Endothelial cell of umbilical vein (primary cell): ENCODE measurements around the gene TYSND1. TPM values are rescaled to one million over a fixed set of nuclear protein-coding genes. Genes with fewer than 3 reads are reported as not detected.

ENCODE experiments used
- BruUV-seq: library from RNA; stranded (reverse); fragments of 400-500 nt; replicated peaks from 2 replicates; lab custom pipeline; 2021; lab: Mats Ljungman, UMichigan
- CTCF ChIA-PET: fragments of 300-600, 350-600 bp; sonication (Branson Sonifier 250); formaldehyde crosslinking; loops from one replicate; lab custom pipeline; 2021; ENCODE audit warnings: antibody characterized with exemption, inconsistent platforms; lab: Charles Lee
- POLR2A ChIA-PET: fragments of 300-600, 350-600 bp; sonication (Branson Sonifier 250); formaldehyde crosslinking; loops from one replicate; lab custom pipeline; 2021; ENCODE audit warnings: antibody characterized with exemption, inconsistent platforms; lab: Charles Lee
- DNase-seq: peaks from one replicate; pipeline ENCODE4 v3.0.0-alpha.2; 2011; ENCODE audit warnings: low read depth, low spot score
- FAIRE-seq: peaks from 2 replicates; lab custom pipeline; 2011; peaks lifted over from hg19 to GRCh38; lab: Jason Lieb, UNC
- H2AFZ ChIP-seq: 2 replicates; pipeline ENCODE4 v1.6.0; 2012; ENCODE audit warnings: low read depth, low read length, control low read depth, inconsistent platforms
- H3K27ac ChIP-seq: 2 replicates; pipeline ENCODE4 v1.5.1; 2011; ENCODE audit warnings: low read depth, mild to moderate bottlenecking, control low read depth, low read length, moderate library complexity; ENCODE audit not compliant: insufficient read depth
- H3K27me3 ChIP-seq, 2 experiments: 2 replicates each; pipeline versions ENCODE4 v1.6.0 to v1.6.1; 2011; ENCODE audit warnings: low read length in 2 of 2, mixed read lengths in 1 of 2; ENCODE audit not compliant: control insufficient read depth in 2 of 2, insufficient read depth in 2 of 2
- H3K36me3 ChIP-seq, 2 experiments: 2 replicates in 1 of 2; 3 replicates in 1 of 2; pipeline ENCODE4 v1.5.1; 2011; ENCODE audit warnings: low read length in 2 of 2, mild to moderate bottlenecking in 1 of 2, moderate library complexity in 1 of 2; ENCODE audit not compliant: control insufficient read depth in 2 of 2, insufficient read depth in 2 of 2; ENCODE audit errors: extremely low read depth in 1 of 2
- H3K4me1 ChIP-seq: 3 replicates; pipeline ENCODE4 v1.5.1; 2011; ENCODE audit warnings: mild to moderate bottlenecking, low read length; ENCODE audit not compliant: control insufficient read depth, insufficient read depth; ENCODE audit errors: extremely low read depth
- H3K4me2 ChIP-seq: 2 replicates; pipeline ENCODE4 v1.6.1; 2011; ENCODE audit warnings: low read length, control low read depth, mixed read lengths; ENCODE audit not compliant: insufficient read depth
- H3K4me3 ChIP-seq, 3 experiments: fragments of 200-600 bp in 1 of 3; sonication (generic), shearing (Covaris generic) in 1 of 3; replicated peaks in 1 of 3; 2 replicates each; pipeline ENCODE4 v1.5.1; 2011 to 2016; ENCODE audit warnings: control low read depth in 3 of 3, low read length in 3 of 3, mild to moderate bottlenecking in 2 of 3, inconsistent platforms in 1 of 3, low read depth in 1 of 3, moderate library complexity in 1 of 3; ENCODE audit not compliant: insufficient read depth in 1 of 3
- H3K79me2 ChIP-seq: 2 replicates; pipeline ENCODE4 v1.6.0; 2012; ENCODE audit warnings: low read length, inconsistent platforms; ENCODE audit not compliant: control insufficient read depth, insufficient read depth
- H3K9ac ChIP-seq: replicated peaks from 2 replicates; pipeline ENCODE3; 2011; ENCODE audit warnings: low read length, control low read depth; ENCODE audit not compliant: insufficient read depth; ENCODE audit errors: extremely low read depth
- H3K9me1 ChIP-seq: replicated peaks from 3 replicates; pipeline ENCODE4 v1.6.0; 2011; ENCODE audit warnings: mild to moderate bottlenecking, low read length; ENCODE audit not compliant: control insufficient read depth, insufficient read depth; ENCODE audit errors: extremely low read depth
- H3K9me3 ChIP-seq: replicated peaks from 2 replicates; pipeline ENCODE4 v1.5.1; 2012; ENCODE audit warnings: low read length, inconsistent platforms; ENCODE audit not compliant: control insufficient read depth, insufficient read depth
- H4K20me1 ChIP-seq: replicated peaks from 2 replicates; pipeline ENCODE3; 2011; ENCODE audit warnings: mild to moderate bottlenecking, low read length; ENCODE audit not compliant: control insufficient read depth, insufficient read depth; ENCODE audit errors: extremely low read depth
- CTCF ChIP-seq, 2 donors: IDR thresholded peaks; 1 replicate in 1 of 2; 2 replicates in 1 of 2; pipeline ENCODE4 v1.5.1; 2011; ENCODE audit warnings: low read length in 2 of 2, mild to moderate bottlenecking in 2 of 2, moderate library complexity in 2 of 2, control low read depth in 1 of 2, inconsistent platforms in 1 of 2, low read depth in 1 of 2; ENCODE audit not compliant: insufficient read depth in 1 of 2; ENCODE audit errors: extremely low read depth in 1 of 2
- GATA2 ChIP-seq: IDR thresholded peaks from 2 replicates; pipeline ENCODE4 v1.7.0; 2011; ENCODE audit warnings: low read depth, mild to moderate bottlenecking, moderate library complexity, mixed read lengths, low read length; ENCODE audit not compliant: insufficient read length, insufficient read depth
- MAX ChIP-seq: IDR thresholded peaks from 2 replicates; pipeline ENCODE4 v1.6.1; 2011; ENCODE audit not compliant: insufficient read depth, insufficient read length
- POLR2AphosphoS5 ChIP-seq: IDR thresholded peaks from 2 replicates; pipeline ENCODE4 v1.6.1; 2012; ENCODE audit warnings: low read depth, mild to moderate bottlenecking, control low read depth, low read length, moderate library complexity; ENCODE audit not compliant: insufficient read depth
- dilution Hi-C: fragments of 300-500 bp; cut with MboI; formaldehyde crosslinking; loops from one replicate; pipeline ENCODE4 v1.15.0; 2019; ENCODE audit warnings: low sequenced_read_pairs; ENCODE audit not compliant: extremely low pct_ligation_motif_present
- intact Hi-C: fragments of 100-400 bp; cut with micrococcal nuclease; formaldehyde crosslinking; loops from one replicate; pipeline ENCODE4 v1.10.0; 2022
- polyA plus RNA-seq, 4 experiments: library from polyadenylated mRNA; depleted of rRNA in 3 of 4; stranded (reverse) in 3 of 4; unstranded in 1 of 4; fragments of >200 nt; gene quantifications; 2 replicates each; pipeline versions ENCODE4 v1.2.1 to v1.2.3, GENCODE V29; 2011 to 2012; ENCODE audit warnings: missing spikeins in 1 of 4
- total RNA-seq: library from RNA; stranded (reverse); gene quantifications from 2 replicates; pipeline ENCODE4 v1.2.3, GENCODE V29; 2021

Gene TYSND1
- total and polyA plus RNA-seq, 2 donors (not counting 3 experiments of a cell fraction or from before 2014, with no cell fraction given): 5.1 to 7.8 TPM

- CTCF ChIA-PET: interaction anchor here (1.8 kb wide), 1 partner anchor 8 kb away, joined by 4 read pairs; no protein-coding TSS in a partner anchor
Observed at GRCh38 chr10:70112071-70112470, 34.4 kb downstream of the TYSND1 start.

More at GRCh38 chr10:70112071-70112470, 34.4 kb downstream of the TYSND1 start:
- Histone ChIP-seq H3K9me3 (no peaks in the 10 kb centered on the region), H3K27ac (no peak overlapping the region), H3K27me3 (no peaks in the 10 kb centered on the region), H3K9me1 (no peaks in the 10 kb centered on the region), H4K20me1 (no peaks in the 10 kb centered on the region), H3K4me3 (no peak overlapping the region), H3K4me1 (peaks cover 6% of the 10 kb centered on the region), H3K4me2 (no peak overlapping the region), H3K9ac (no peak overlapping the region), H3K79me2 (no peaks in the 10 kb centered on the region), H2AFZ (no peak overlapping the region), H3K36me3 (peaks cover 3% of the 10 kb centered on the region in 2 experiments)
- DNase-seq (no peak), FAIRE-seq (no peak)
- TF ChIP-seq POLR2AphosphoS5 (no peak), CTCF (IDR thresholded peaks at IDR 0.05; ENCODE audit: extremely low read depth in 1 of 2, insufficient read depth in 1 of 2, low read depth in 1 of 2, low read length in 2 of 2) (no peak), GATA2 (no peak), MAX (no peak)
- POLR2A ChIA-PET: no interaction called here
- BruUV-seq: no TSS peak
- dilution Hi-C loops (no loop called here), intact Hi-C loops (no loop called here)
